DOHH2 (cell line): ENCODE results near the gene TNFRSF17.
"Not testable (repeated sequence)": the region's sequence is repeated elsewhere in the genome, so short reads cannot be mapped to it uniquely, and the experiment has no call there.

ENCODE experiments used
- H3F3A ChIP-seq: fragments of 200-600 bp; sonication (generic), shearing (Covaris generic); 2 replicates; pipeline ENCODE4 v1.6.0; 2016; ENCODE audit warnings: antibody characterized with exemption, mild to moderate bottlenecking; ENCODE audit not compliant: control insufficient read depth, insufficient read depth
- H3K27ac ChIP-seq: fragments of 200-600 bp; sonication (generic); 2 replicates; pipeline ENCODE4 v1.5.1; 2014; ENCODE audit warnings: low read depth, mild to moderate bottlenecking, low read length, moderate library complexity
- H3K27me3 ChIP-seq: fragments of 200-600 bp; sonication (generic); 2 replicates; pipeline ENCODE4 v1.6.1; 2014; ENCODE audit warnings: mild to moderate bottlenecking, low read length, mixed read lengths; ENCODE audit not compliant: control insufficient read depth
- H3K36me3 ChIP-seq: fragments of 200-600 bp; sonication (generic); 2 replicates; pipeline ENCODE4 v1.6.1; 2014; ENCODE audit warnings: mild to moderate bottlenecking, low read length, moderate library complexity, mixed read lengths; ENCODE audit not compliant: control insufficient read depth
- H3K4me1 ChIP-seq: fragments of 200-600 bp; sonication (generic); 2 replicates; pipeline ENCODE4 v1.6.1; 2014; ENCODE audit warnings: mild to moderate bottlenecking, low read length, mixed read lengths; ENCODE audit not compliant: control insufficient read depth
- H3K4me2 ChIP-seq: fragments of 200-600 bp; sonication (generic); 2 replicates; pipeline ENCODE4 v1.6.0; 2014; ENCODE audit warnings: mild to moderate bottlenecking, low read length, moderate library complexity
- H3K4me3 ChIP-seq: fragments of 200-600 bp; sonication (generic); 2 replicates; pipeline ENCODE4 v1.5.1; 2014; ENCODE audit warnings: mild to moderate bottlenecking, low read length, mixed read lengths
- H3K79me2 ChIP-seq: fragments of 200-600 bp; sonication (generic); 2 replicates; pipeline ENCODE4 v1.6.1; 2014; ENCODE audit warnings: mild to moderate bottlenecking, low read length, mixed read lengths; ENCODE audit not compliant: control insufficient read depth
- H3K9me2 ChIP-seq: fragments of 200-600 bp; sonication (generic); replicated peaks from 2 replicates; pipeline ENCODE4 v1.6.1; 2014; ENCODE audit warnings: mild to moderate bottlenecking, low read length, mixed read lengths; ENCODE audit not compliant: control insufficient read depth
- H3K9me3 ChIP-seq: fragments of 200-600 bp; sonication (generic); 2 replicates; pipeline ENCODE4 v1.6.1; 2014; ENCODE audit warnings: antibody characterized with exemption, low read length, mixed read lengths; ENCODE audit not compliant: control insufficient read depth, insufficient read depth
- H4K20me1 ChIP-seq: fragments of 200-600 bp; sonication (generic); 2 replicates; pipeline ENCODE4 v1.6.0; 2014; ENCODE audit warnings: low read depth, mild to moderate bottlenecking, antibody characterized with exemption, low read length, moderate library complexity; ENCODE audit not compliant: control insufficient read depth, insufficient read depth
- CTCF ChIP-seq: fragments of 200-600 bp; sonication (generic); IDR thresholded peaks from one replicate; pipeline ENCODE4 v1.5.1; 2014; ENCODE audit warnings: antibody characterized with exemption, mild to moderate bottlenecking, low read depth, low read length; ENCODE audit not compliant: poor library complexity, severe bottlenecking
- EZH2phosphoT487 ChIP-seq: fragments of 200-600 bp; sonication (generic); IDR thresholded peaks from 2 replicates; pipeline ENCODE4 v1.6.1; 2017; ENCODE audit warnings: borderline replicate concordance, mild to moderate bottlenecking, antibody characterized with exemption, low read length, moderate library complexity, mixed read lengths

The TNFRSF17 gene

DNA sequence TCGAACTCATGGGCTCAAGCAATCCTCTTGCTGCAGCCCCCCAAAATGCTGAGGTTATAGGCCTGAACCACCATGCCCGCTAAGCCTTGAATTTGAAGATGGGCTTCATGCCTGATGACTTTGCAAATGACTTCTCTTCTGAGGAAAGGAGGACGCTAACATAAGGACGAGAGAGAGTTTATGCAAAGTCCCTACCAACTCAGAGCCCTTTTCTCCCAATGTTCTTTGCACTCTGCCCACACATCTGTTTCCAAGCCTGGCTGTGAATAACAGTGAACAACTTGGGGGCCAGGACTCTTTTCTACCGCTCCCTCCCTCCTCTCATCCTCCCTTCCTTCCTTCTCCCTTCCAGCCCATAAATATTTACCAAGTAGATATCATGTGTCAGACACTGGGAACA is 14.6 kb upstream of the TNFRSF17 start:
- Histone ChIP-seq H3K27me3 (no peaks in the 10 kb centered on the region), H3K4me1 (peaks cover 24% of the 10 kb centered on the region), H3K79me2 (no peaks in the 10 kb centered on the region), H3F3A (peaks cover 7% of the 10 kb centered on the region), H3K4me3 (peak overlapping the region; percentile 38), H3K9me2 (no peaks in the 10 kb centered on the region), H3K36me3 (no peaks in the 10 kb centered on the region), H3K4me2 (peak overlapping the region; percentile 58), H3K27ac (peak overlapping the region; percentile 45), H3K9me3 (no peaks in the 10 kb centered on the region), H4K20me1 (no peaks in the 10 kb centered on the region)
- TF ChIP-seq CTCF (no peak), EZH2phosphoT487 (no peak)

- not testable (repeated sequence) for H4K20me1 ChIP-seq, H3K36me3 ChIP-seq
- H3F3A ChIP-seq, result peaks cover 12% of the 10 kb centered on the region
Measured at GRCh38 chr16:11953576-11953975, 11.4 kb upstream of the TNFRSF17 start.

DNA sequence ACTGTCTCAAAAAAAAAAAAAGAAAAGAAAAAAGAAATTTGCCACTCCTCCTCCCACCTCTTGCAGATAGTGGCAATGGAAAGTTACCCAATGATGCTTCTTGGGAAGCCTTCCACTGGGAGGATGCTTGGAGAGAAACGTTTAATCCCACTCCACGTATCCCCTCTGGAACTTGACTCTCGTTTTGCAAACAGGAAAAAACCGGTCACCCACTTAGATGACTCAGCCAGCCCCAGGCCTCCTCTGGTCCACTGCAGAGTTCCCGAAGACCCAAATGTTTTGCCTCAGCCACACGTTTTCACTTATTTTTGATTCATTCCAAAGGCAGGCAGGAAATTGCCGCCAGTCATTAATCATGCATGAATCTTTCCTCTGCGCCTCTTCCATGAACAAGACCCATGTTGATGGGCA is 9.3 kb upstream of the TNFRSF17 start:
- Histone ChIP-seq H3F3A (peaks cover 11% of the 10 kb centered on the region), H3K79me2 (no peaks in the 10 kb centered on the region), H3K27ac (no peak overlapping the region), H4K20me1 (no peaks in the 10 kb centered on the region), H3K4me2 (no peak overlapping the region), H3K4me1 (peaks cover 30% of the 10 kb centered on the region), H3K36me3 (no peaks in the 10 kb centered on the region), H3K4me3 (no peak overlapping the region), H3K9me3 (no peaks in the 10 kb centered on the region), H3K27me3 (no peaks in the 10 kb centered on the region), H3K9me2 (no peaks in the 10 kb centered on the region)
- TF ChIP-seq EZH2phosphoT487 (no peak), CTCF (no peak)

More at GRCh38 chr16:11953576-11953975, 11.4 kb upstream of the TNFRSF17 start:
- not testable (repeated sequence) for H3K9me2 ChIP-seq, H3K27me3 ChIP-seq, H3K4me2 ChIP-seq, H3K27ac ChIP-seq, H3K4me3 ChIP-seq, H3K9me3 ChIP-seq, H3K79me2 ChIP-seq
- peaks cover 25% of the 10 kb centered on the region for H3K4me1 ChIP-seq

- peaks cover 10% of the 10 kb centered on the region for H3F3A ChIP-seq
- no peaks in the 10 kb centered on the region for H3K79me2 ChIP-seq
- H3K9me2 ChIP-seq, result no peaks in the 10 kb centered on the region
- no peaks in the 10 kb centered on the region for H4K20me1 ChIP-seq
- peaks cover 35% of the 10 kb centered on the region for H3K4me1 ChIP-seq
- H3K4me2 ChIP-seq, result no peak overlapping the region
- no peak overlapping the region for H3K27ac ChIP-seq
- H3K36me3 ChIP-seq, result no peaks in the 10 kb centered on the region
- no peak overlapping the region for H3K4me3 ChIP-seq
- no peak for TF ChIP-seq EZH2phosphoT487
- TF ChIP-seq CTCF, result no peak
- H3K9me3 ChIP-seq, result no peaks in the 10 kb centered on the region
- no peaks in the 10 kb centered on the region for H3K27me3 ChIP-seq
Measured at GRCh38 chr16:11956558-11956957, 8.5 kb upstream of the TNFRSF17 start.
